ENCODE results near the gene STARD7. TPM values are rescaled to one million over a fixed set of nuclear protein-coding genes. Genes with fewer than 3 reads are reported as not detected.

Gene STARD7
- total and polyA plus RNA-seq, 9 of the 15 experiments (the other 6 are each of a cell fraction or from before 2014, with no cell fraction given): 90.9 to 196 (median 145) TPM

GRCh38 chr2:96245609-96246390, 37.2 kb upstream of the STARD7 start (continued):
- TF ChIP-seq FOXK2 (conservative IDR thresholded peaks at IDR 0.05 in 1 of 2, IDR thresholded peaks at IDR 0.05 in 1 of 2; ENCODE audit: low read depth in 2 of 2) (no peak), ZNF609 (CRISPR knock-in tag; IDR thresholded peaks at IDR 0.05; ENCODE audit: borderline replicate concordance) (no peak), FOXP4 (CRISPR knock-in tag; IDR thresholded peaks at IDR 0.05; ENCODE audit: borderline replicate concordance) (no peak), ZNF707 (CRISPR knock-in tag; conservative IDR thresholded peaks at IDR 0.05) (no peak), ZNF318 (IDR thresholded peaks at IDR 0.05; ENCODE audit: borderline replicate concordance in 1 of 2, low read depth in 1 of 2) (0 out of 4 replicates have a peak, but pooled peaks of 1 of the 2 experiments have one; percentile 40), ARID1B (IDR thresholded peaks at IDR 0.05) (peak; percentile 22; the same call in 1 of the 2 replicates), RBM17 (IDR thresholded peaks at IDR 0.05; ENCODE audit: borderline replicate concordance, low read depth, low read length) (no peak), MTA3 (IDR thresholded peaks at IDR 0.05; ENCODE audit: borderline replicate concordance) (no peak), ZNF583 (CRISPR knock-in tag; IDR thresholded peaks at IDR 0.05) (no peak), SMAD1 (IDR thresholded peaks at IDR 0.05; ENCODE audit: low read depth, low read length, partially characterized antibody) (no peak), ZNF3 (CRISPR knock-in tag; IDR thresholded peaks at IDR 0.05) (no peak)

Data from K562 (cell line).